HG03175 (cell line): ENCODE measurements around the gene FCHSD2.
"Not testable (repeated sequence)": the region's sequence is repeated elsewhere in the genome, so short reads cannot be mapped to it uniquely, and the experiment has no call there.

Experiments
- ATAC-seq: cut with Tn5 transposase; IDR thresholded peaks from one replicate; pipeline ENCODE4 v1.9.1; 2021; ENCODE audit warnings: mild to moderate bottlenecking, moderate library complexity; ENCODE audit not compliant: unreplicated experiment

The FCHSD2 gene

DNA sequence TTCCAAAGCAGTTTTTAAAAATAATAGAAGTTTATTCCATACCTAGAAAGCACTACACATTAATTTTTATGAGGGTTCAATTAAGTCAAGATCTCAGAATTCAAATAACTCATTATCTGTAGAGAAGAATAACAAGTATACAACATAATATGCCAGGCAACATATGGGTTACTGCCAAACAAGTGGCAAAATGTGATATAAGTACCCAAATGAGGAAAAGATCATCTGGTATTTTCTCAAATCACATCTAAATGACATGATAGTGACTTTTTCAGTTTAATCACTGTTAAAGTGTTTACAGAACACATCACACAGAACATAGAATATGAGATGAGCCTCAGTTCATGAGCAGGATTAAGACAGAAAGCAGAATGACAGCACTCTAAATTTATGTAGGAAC lies 123.3 kb downstream of the FCHSD2 start:
- no peak for ATAC-seq

DNA sequence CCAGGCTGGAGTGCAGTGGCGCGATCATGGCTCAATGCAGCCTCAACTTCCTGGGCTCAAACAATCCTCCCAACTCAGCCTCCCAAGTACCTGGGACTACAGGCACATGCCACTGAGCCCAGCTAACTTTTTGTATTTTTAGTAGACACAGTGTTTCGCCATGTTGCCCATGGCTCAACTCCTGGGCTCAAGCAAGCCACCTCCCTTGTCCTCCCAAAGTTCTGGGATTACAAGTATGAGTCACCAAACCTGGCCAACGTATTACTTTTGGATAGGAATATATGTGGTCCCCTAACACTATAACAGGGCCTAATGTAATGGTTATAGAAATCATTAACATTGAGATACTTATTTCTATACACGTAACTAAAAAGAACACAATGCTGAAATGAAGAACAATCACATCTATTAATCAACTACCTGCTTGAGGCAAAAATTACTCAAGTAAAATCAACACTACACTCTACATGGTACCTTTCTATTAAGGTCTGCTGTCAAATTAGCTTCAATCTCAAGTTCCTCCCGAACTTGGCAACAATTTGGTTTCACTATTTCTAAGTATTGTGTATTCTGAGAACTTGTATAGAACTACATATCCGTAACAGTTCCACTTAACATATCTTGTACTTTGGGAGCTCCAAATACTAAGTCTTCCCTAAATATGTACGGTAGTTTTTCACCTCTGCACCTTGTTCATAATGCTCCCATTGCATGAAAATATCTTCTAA lies 124.9 kb downstream of the FCHSD2 start:
- ATAC-seq, result no peak

DNA sequence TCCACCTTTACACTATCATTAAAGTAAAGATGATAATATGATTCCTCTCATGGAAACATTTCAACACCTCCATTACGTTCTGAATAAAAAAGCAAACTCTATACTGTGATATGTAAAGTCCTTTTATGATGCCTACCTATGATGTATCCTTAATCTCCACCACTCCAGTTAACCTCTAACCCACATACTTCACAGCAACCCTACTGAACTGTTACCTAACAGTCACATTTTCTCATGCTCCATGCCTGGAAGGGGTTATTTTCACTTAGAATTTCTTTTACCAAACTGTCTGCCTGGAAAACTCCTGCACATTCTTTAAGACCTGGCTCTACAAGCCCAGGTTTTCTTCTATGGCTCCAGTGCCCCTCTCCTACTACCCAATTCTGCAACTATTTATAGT lies 129.1 kb downstream of the FCHSD2 start:
- no peak for ATAC-seq

DNA sequence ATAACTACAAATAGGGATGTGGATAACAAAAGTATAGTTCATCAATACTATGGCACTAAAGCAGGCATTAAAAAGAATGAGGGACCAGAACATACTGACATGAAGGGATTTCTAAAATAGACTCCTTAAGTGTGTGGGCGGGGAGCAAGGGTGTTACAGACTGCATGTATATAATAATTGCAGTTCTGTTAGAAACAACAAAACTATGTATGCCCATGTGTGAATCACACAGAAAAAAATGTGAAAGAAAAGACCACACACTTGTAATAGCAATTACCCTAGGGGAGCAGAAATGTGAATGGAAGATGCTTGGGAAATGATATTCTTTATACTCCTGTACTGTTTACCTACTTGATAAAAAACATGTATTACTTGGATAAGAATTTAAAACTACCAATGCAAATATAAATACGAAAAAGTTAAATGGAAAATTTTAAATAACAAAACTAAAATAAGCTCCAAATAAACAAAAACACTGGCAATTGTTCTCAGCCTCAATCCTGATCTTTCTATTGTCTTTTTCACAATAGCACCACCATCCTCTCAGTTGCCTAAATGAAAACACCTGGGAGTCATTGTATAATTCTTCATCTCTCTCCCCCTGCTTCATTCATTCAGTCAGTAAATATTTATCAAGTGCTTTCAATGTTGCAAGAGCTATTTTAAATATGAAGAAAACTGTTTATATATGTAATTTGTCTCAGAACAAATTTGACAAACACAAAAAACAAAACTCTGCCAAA lies 129.8 kb downstream of the FCHSD2 start:
- ATAC-seq, result no peak

DNA sequence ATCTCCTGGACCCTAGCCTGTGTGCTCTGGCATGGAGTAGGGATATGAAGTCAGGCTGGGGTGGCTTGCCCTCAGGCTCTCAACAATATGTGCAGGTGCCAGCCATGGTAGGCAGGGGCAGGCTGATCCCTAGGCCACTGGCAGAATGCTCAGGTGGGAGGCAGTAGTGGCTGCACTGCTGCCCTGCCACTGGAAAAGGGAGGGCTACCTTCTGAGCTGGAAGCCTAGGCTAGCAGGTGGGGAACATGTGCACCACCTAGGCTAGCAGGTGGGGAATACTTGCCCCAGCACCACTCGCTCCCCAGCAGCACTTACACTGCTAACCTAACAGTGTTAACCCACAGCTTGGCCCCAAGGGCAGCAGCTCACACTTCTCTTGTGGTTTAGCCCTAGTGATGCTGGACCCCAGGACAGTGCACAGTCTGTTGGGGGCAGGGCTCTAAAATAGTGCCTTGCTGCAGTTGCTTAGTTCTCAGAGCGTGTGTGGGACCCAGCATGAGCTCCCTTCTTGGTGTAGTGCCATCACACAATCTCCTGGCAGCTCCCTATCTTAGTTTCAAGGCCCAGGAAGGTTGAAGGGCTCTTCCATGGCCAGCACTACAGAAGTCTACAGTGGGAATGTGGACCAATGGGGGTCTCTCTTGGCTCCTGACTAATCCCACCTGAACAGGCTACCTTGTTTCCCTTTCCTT lies 130.8 kb downstream of the FCHSD2 start:
- ATAC-seq, result no peak

DNA sequence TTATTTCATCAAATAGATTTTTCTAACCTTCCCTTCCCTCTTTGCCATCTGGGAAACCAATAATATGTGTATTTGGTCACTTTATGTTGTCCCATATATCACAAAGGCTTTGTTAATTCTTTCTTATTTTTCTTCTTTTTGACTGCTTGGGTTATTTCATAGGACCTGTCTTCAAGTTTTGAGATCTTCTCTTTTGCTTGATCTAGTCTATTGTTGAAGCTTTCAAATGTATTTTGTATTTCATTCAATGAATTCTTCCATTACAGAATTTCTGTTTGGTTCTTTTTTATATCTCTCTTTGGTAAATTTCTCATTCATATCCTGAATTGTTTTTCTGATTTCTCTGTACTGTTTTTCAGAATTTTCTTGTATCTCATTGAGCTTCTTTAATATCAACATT lies 132.1 kb downstream of the FCHSD2 start:
- ATAC-seq, result no peak

DNA sequence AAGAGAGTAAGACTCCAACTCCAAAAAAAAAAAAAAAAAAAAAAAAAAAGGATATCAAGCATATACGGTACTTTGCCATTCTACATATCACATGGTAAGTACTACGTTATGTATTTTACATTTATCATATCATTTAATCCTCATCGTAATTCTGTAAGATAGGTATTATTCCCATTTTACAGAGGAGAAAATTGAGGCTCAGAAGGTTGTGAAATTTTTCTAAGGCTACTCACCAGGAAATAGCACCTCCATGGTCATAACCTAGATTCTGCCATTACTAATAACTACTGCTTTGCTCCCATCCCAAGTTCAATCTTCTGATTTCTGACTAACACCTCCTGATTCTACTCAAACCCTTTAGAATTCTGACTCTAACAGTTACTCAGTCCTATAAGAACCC lies 138.0 kb downstream of the FCHSD2 start:
- ATAC-seq, result no peak

DNA sequence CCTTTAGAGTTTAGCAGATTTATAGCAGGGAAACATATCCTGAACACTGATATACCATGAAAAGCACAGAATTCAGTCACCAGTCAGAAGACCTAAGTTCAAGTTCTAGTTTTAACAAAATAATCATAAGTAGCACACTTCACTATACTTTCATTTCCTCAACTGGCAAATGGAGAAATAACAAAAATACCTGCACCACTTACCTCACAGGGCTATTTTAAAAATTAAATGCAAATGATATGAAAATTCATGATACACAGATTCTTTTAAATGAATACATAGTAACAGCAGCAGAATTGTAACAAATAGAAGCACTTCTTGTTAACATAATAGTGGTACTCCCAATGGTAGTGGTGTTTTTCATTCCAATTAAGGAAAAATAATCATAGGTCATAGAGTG lies 139.0 kb downstream of the FCHSD2 start:
- ATAC-seq, result no peak

DNA sequence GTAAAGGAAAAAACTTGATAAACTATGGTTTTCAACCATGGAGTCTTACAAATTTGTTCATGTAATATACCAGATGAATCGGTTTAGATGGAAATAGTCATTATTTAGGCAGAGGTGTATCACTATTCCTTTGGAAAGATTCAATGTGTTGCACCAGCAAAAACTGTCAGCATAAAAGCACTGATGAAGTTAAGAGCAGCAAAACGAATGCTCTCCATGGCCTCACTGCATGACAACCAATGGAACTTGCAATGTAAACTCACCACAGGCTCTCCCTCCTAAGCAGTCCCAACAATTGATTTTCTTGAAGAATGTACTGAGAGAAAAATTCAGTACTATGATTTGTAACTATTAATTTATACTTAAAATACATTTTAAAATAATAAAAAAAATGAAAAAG lies 139.9 kb downstream of the FCHSD2 start:
- ATAC-seq, result no peak

DNA sequence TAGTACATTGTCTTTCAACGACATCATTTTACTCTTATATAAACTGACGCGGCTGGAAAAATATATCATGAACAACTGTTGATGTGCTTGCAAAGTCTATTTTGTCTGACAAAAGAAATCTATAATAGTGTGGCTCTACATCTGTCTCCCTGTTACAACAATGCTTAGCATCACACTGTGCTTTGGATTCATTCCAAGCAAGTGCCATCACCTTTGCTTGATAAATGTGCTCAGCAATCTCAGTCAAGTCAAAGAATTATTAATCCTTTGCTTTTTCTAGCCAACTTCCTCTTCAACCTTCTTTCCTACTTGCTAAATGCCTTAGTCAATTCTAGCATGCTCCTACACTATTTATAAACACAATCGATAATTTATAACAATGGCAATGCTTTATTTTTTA lies 140.5 kb downstream of the FCHSD2 start:
- no peak for ATAC-seq

DNA sequence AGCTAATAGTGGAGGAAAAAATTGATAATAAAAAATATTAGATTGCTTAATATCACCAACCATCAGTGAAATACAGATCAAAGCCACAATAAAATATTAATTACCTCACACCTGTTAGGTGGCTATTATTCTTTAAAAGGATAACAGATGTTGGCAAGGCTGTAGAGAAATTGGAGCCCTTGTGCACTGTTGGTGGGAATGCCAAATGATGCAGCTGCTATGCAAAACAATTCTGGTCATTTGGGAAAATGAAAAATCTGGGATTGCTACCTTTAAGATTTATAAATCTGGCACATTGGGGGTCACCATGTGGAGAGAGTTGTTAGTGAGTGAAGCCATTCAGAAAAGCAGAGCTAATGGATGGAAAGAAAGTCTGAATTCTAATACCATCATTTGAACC lies 143.4 kb downstream of the FCHSD2 start:
- ATAC-seq, result no peak

DNA sequence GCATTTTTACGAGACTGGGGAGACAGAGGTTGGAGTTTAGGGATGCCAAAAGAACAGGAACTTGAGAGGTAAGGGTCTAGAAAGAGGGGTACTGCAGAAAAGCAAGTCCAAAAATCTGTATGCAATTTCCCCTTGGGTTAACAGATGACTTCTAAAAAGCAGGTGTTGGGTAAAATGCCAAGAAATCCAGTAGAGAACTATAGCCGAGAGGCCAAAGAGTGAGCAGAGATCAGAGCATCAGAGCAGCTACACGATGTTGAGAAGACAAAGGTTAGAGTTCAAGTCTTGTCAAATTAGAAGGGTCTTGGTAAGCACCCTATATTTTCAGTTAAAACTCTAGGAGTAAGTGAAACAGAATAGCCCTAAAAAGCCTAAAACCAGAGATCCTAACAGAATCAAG lies 145.2 kb downstream of the FCHSD2 start:
- no peak for ATAC-seq

DNA sequence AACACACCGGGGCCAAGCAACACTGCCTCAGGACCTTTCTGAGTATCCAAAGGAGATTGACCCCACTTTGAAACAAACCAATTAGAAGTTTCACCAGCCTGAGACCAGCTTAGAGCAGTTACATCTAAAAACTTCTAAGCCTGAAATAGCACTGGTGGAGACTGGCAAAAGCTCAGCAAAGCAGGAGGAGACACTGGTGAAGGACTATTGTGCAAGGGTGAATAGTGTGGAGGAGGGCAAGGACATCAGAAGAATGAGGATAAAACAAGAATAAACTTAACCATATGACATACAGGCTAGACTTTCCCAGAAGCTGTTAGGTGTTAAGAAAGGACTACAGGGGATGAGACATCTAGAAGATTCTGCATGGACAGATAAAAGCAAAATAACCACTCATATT lies 152.4 kb downstream of the FCHSD2 start:
- no peak for ATAC-seq

DNA sequence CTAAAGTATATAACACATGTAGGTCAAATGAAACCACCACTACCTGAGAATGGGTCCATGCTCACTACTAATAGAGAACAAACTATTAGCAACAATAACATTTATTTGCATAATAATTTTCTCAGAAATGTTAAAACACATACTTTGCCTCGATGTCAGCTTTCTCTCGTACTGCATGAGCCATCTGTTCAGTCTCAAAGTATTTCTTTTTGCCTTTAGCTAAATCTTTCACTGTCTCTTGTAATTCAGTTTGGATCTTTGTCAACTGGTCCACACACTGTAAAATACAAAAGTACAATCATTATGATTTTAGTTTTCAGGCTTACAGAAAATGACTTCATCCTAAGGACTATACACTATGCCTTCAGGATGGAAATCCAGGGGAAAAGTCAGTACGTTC lies 153.3 kb downstream of the FCHSD2 start:
- no peak for ATAC-seq

DNA sequence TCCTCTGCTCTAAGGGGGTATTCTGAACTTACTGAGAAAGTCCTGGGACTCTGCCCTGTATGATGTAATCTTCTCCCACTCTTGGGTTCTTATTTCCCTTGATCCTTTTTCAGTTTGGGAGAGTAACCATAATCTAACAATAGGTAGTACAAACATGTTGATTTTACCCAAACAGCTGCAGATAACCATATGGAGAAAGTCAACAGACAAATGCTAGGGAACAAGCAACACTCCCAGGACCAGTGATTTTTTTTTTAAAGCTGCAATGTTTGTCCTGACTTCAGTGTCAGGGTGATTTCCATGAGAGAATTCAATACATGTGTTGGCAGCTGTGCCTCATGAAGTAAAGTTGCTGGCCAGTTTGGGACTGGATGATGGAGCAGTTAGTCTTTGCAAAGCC lies 156.5 kb downstream of the FCHSD2 start:
- ATAC-seq, result no peak

DNA sequence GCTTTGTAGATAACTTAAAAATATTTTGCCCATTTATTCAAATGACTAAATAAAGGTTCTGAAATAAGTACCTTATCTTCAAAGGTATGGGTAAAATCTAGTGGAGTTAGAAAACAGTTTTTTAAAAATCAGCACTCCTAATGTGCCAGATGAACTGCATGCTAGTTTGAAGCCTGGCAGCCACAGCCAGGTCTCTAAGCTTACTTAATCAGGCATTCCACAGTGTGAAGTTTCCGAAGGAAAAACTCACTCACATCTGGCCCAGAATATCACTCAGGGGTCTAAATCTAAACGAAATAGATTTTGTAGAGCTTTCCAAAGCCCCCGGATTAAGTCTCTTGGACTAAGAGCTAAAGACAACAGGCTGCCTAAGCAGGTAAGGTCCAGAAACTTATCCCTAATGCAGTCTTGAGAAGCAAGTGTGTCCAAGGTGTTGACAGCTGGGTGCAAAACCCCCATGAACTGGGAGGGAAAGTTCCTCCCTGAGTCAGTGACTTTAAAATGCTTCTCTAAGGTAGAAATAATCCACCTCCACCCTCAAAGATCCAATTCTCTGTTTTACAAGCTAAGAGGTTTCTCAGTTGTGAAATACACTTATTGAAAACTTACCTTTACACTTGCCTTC lies 157.6 kb downstream of the FCHSD2 start:
- no peak for ATAC-seq

DNA sequence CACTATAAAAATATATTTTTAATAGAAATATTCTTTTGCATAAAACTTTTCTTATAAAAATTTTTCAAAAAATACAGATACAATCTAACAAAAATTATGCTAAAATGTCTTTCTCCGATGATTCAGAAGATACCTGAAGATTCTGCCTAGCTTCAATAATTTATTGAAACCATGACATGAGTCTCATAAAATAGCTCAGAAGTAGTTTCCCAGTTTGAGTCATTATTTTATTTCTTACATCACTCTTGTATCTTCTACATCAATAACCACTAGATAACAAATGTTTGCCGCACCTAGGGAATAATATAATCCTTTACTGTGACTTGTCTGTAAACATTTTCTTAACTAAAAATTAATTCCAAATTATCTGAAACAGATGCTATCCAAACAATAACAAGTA lies 158.6 kb downstream of the FCHSD2 start:
- ATAC-seq, result no peak

DNA sequence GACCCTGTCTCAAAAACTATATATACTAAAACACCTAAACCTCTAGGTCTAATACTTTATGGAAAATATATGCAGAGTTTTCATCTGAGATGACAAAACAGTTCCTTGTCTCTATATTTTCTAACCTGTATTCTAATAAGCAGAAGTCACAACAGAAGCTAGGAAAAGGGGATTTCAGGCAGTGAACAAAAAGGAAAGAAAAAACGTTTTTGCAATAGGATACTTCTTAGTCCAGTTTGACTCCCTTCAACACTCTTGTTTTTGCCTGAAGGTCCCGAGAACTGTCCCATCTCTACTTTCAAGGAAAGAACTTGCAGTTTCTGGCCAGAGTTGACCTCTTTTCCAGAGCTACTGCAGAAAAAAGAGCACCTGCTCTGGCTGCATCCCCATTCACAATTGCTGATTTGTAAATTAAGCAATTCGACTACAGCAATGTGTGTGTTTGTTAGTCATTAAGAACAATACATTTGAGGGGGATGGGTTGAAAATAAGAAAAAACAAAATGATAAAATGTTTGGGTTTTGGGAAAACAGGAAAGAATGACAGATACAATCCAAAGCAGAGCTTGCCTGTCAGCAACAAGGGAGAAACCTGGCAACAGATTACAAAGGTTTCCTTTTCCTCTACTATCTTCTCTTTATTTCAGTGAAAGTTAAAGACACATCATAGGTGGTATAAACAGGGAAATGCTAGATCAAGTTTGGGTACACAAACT lies 160.0 kb downstream of the FCHSD2 start:
- ATAC-seq, result no peak

DNA sequence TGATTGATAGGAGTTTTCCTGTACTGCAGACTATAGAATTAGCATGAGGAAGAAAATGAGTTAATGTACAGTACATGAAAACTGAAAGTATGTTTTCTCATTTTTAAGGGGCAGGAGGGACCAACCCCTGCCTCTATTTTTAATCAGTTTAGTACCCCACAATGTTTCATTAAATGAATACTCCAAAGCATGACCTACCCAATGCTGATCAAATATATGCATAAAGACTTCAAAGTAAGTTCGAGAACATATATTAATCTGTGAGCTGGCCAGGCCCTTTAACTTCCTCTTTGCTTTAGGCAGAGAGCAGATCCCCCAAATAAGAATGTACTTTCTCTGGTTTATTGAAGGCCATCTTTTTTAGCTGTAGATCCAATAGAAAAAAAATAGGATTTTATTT lies 161.0 kb downstream of the FCHSD2 start:
- no peak for ATAC-seq

DNA sequence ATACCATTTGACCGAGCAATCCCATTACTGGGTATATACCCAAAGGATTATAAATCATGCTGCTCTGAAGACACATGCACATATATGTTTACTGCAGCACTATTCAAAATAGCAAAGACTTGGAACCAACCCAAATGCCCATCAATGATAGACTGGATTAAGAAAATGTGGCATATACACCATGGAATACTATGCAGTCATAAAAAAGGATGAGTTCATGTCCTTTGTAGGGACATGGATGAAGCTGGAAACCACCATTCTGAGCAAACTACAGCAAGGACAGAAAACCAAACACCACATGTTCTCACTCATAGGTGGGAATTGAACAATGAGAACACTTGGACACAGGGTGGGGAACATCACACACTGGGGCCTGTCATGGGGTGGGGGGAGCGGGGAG lies 164.3 kb downstream of the FCHSD2 start:
- not testable (repeated sequence) for ATAC-seq

DNA sequence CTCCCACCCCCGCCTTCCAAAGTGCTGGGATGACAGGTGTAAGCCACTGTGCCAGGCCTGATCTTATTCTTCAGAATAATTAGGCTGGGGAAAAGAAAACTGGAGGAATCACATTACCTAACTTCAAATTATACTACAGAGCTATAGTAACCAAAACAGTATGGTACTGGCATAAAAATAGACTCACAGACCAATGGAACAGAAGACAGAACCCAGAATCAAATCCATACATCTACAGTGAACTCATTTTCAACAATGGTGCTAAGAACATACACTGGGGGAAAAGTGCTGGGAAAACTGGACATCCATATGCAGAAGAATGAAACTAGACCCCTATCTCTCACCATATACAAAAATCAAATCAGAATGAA lies 165.6 kb downstream of the FCHSD2 start:
- ATAC-seq, result not testable (repeated sequence)
